Stomach (tissue), 4 donors: ENCODE data around the gene KEL.

Experiments
- CTCF ChIP-seq, 7 experiments: fragments of 450-650 bp in 4 of 7; fragments of 200-600 bp in 3 of 7; sonication (generic) in 3 of 7; IDR thresholded peaks; one replicate each; pipeline ENCODE4 v1.5.1; 2016 to 2019; ENCODE audit warnings: antibody characterized with exemption in 7 of 7, control low read depth in 2 of 7, mild to moderate bottlenecking in 1 of 7
- EP300 ChIP-seq: sonication (generic); formaldehyde crosslinking; IDR thresholded peaks from one replicate; pipeline ENCODE4 v1.6.1; 2017; ENCODE audit warnings: antibody characterized with exemption
- POLR2A ChIP-seq, 4 donors: fragments of 450-650 bp; IDR thresholded peaks; one replicate each; pipeline ENCODE4 v1.6.1; 2016; ENCODE audit warnings: antibody characterized with exemption in 4 of 4, control low read depth in 2 of 4, mild to moderate bottlenecking in 1 of 4, moderate library complexity in 1 of 4
- POLR2AphosphoS5 ChIP-seq, 3 donors: sonication (generic); formaldehyde crosslinking; IDR thresholded peaks; one replicate each; pipeline ENCODE4 v1.6.1; 2016; ENCODE audit warnings: antibody characterized with exemption in 3 of 3

GRCh38 chr7:142935941-142936565, 26.1 kb downstream of the KEL start:
- TF ChIP-seq POLR2A (IDR thresholded peaks at IDR 0.05) (no peak), POLR2AphosphoS5 (IDR thresholded peaks at IDR 0.05) (no peak), CTCF (IDR thresholded peaks at IDR 0.05) (no peak), EP300 (no peak)
